ENCODE measurements around the gene F10. TPM values are rescaled to one million over a fixed set of nuclear protein-coding genes. Genes with fewer than 3 reads are reported as not detected.

Gene F10
- total and polyA plus RNA-seq, 2 of the 13 experiments (the other 11 are each of a cell fraction or from before 2014, with no cell fraction given), result 58.4 to 237 TPM

DNA sequence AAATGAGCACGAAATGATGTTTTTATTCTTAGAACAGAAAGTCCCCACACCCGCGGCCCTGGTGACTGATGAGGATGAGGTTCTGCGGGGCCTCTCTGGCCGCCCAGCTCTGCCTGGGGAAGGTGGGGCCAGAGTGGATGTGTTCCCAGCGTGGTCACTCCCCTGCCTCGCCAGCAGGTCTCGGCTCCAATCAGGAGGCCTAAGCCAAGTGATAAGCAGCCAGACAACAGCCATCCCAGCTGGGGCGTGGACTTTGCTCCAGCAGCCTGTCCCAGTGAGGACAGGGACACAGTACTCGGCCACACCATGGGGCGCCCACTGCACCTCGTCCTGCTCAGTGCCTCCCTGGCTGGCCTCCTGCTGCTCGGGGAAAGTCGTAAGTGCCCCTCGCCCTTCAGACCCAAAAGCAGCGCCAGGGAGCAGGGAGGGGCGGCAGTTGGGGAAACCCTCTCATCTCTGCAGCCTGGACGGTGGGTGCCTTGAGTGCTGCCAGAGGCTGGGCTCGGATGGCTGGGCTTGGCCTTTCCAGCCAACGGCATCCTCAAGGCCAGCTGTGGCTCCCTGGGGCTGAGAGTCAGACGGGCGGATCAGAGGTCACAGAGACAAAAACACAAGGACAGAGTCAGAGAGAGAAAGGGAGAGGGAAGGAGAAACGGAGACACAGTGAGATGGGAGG lies at the start of gene F10 (continued):
- TF ChIP-seq JUN (CRISPR knock-in tag; IDR thresholded peaks at IDR 0.05), result no peak
- TF ChIP-seq AGO2 (optimal IDR thresholded peaks at IDR 0.05; ENCODE audit: low read depth, low read length), result peak; percentile 76
- peak; percentile 75; the same call in 1 of the 2 replicates for TF ChIP-seq MZF1 (CRISPR knock-in tag; IDR thresholded peaks at IDR 0.05; ENCODE audit: borderline replicate concordance)
- no peak for TF ChIP-seq ZNF737 (CRISPR knock-in tag; IDR thresholded peaks at IDR 0.05; ENCODE audit: borderline replicate concordance)
- TF ChIP-seq, protein P1, sequence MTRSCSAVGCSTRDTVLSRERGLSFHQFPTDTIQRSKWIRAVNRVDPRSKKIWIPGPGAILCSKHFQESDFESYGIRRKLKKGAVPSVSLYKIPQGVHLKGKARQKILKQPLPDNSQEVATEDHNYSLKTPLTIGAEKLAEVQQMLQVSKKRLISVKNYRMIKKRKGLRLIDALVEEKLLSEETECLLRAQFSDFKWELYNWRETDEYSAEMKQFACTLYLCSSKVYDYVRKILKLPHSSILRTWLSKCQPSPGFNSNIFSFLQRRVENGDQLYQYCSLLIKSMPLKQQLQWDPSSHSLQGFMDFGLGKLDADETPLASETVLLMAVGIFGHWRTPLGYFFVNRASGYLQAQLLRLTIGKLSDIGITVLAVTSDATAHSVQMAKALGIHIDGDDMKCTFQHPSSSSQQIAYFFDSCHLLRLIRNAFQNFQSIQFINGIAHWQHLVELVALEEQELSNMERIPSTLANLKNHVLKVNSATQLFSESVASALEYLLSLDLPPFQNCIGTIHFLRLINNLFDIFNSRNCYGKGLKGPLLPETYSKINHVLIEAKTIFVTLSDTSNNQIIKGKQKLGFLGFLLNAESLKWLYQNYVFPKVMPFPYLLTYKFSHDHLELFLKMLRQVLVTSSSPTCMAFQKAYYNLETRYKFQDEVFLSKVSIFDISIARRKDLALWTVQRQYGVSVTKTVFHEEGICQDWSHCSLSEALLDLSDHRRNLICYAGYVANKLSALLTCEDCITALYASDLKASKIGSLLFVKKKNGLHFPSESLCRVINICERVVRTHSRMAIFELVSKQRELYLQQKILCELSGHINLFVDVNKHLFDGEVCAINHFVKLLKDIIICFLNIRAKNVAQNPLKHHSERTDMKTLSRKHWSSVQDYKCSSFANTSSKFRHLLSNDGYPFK (CRISPR knock-in tag; IDR thresholded peaks at IDR 0.05; ENCODE audit: borderline replicate concordance), result peak; percentile 84; the same call in 1 of the 2 replicates
- TF ChIP-seq, protein P2, sequence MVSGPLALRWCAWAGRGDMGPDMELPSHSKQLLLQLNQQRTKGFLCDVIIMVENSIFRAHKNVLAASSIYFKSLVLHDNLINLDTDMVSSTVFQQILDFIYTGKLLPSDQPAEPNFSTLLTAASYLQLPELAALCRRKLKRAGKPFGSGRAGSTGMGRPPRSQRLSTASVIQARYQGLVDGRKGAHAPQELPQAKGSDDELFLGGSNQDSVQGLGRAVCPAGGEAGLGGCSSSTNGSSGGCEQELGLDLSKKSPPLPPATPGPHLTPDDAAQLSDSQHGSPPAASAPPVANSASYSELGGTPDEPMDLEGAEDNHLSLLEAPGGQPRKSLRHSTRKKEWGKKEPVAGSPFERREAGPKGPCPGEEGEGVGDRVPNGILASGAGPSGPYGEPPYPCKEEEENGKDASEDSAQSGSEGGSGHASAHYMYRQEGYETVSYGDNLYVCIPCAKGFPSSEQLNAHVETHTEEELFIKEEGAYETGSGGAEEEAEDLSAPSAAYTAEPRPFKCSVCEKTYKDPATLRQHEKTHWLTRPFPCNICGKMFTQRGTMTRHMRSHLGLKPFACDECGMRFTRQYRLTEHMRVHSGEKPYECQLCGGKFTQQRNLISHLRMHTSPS (CRISPR knock-in tag; IDR thresholded peaks at IDR 0.05; ENCODE audit: low read depth), result peak; percentile 47
- TF ChIP-seq MIER2 (CRISPR knock-in tag; IDR thresholded peaks at IDR 0.05), result no peak
- peak; percentile 91; the same call in 1 of the 2 replicates for TF ChIP-seq HOXA5 (CRISPR knock-in tag; IDR thresholded peaks at IDR 0.05)
- TF ChIP-seq ZNF451 (CRISPR knock-in tag; IDR thresholded peaks at IDR 0.05), result no peak
- 0 out of 2 replicates have a peak, but pooled peaks have one; percentile 33 for TF ChIP-seq ZNF296 (CRISPR knock-in tag; conservative IDR thresholded peaks at IDR 0.05)
- TF ChIP-seq, protein P3, sequence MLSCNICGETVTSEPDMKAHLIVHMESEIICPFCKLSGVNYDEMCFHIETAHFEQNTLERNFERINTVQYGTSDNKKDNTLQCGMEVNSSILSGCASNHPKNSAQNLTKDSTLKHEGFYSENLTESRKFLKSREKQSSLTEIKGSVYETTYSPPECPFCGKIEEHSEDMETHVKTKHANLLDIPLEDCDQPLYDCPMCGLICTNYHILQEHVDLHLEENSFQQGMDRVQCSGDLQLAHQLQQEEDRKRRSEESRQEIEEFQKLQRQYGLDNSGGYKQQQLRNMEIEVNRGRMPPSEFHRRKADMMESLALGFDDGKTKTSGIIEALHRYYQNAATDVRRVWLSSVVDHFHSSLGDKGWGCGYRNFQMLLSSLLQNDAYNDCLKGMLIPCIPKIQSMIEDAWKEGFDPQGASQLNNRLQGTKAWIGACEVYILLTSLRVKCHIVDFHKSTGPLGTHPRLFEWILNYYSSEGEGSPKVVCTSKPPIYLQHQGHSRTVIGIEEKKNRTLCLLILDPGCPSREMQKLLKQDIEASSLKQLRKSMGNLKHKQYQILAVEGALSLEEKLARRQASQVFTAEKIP (CRISPR knock-in tag; IDR thresholded peaks at IDR 0.05; ENCODE audit: borderline replicate concordance), result no peak
- TF ChIP-seq U2AF2 (IDR thresholded peaks at IDR 0.05; ENCODE audit: low read depth, low read length), result no peak
- TF ChIP-seq, protein P4, sequence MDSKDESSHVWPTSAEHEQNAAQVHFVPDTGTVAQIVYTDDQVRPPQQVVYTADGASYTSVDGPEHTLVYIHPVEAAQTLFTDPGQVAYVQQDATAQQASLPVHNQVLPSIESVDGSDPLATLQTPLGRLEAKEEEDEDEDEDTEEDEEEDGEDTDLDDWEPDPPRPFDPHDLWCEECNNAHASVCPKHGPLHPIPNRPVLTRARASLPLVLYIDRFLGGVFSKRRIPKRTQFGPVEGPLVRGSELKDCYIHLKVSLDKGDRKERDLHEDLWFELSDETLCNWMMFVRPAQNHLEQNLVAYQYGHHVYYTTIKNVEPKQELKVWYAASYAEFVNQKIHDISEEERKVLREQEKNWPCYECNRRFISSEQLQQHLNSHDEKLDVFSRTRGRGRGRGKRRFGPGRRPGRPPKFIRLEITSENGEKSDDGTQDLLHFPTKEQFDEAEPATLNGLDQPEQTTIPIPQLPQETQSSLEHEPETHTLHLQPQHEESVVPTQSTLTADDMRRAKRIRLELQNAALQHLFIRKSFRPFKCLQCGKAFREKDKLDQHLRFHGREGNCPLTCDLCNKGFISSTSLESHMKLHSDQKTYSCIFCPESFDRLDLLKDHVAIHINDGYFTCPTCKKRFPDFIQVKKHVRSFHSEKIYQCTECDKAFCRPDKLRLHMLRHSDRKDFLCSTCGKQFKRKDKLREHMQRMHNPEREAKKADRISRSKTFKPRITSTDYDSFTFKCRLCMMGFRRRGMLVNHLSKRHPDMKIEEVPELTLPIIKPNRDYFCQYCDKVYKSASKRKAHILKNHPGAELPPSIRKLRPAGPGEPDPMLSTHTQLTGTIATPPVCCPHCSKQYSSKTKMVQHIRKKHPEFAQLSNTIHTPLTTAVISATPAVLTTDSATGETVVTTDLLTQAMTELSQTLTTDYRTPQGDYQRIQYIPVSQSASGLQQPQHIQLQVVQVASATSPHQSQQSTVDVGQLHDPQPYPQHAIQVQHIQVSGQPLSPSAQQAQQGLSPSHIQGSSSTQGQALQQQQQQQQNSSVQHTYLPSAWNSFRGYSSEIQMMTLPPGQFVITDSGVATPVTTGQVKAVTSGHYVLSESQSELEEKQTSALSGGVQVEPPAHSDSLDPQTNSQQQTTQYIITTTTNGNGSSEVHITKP (CRISPR knock-in tag; IDR thresholded peaks at IDR 0.05; ENCODE audit: low read depth), result peak; percentile 73
- TF ChIP-seq TCF7 (IDR thresholded peaks at IDR 0.05; ENCODE audit: low read depth), result no peak
- TF ChIP-seq GATAD2A (CRISPR knock-in tag; IDR thresholded peaks at IDR 0.05), result peak; percentile 79
- peak; percentile 21; the same call in 1 of the 2 replicates for TF ChIP-seq ZBTB21 (CRISPR knock-in tag; IDR thresholded peaks at IDR 0.05)
- peak; percentile 83 for TF ChIP-seq ZNF777 (CRISPR knock-in tag; IDR thresholded peaks at IDR 0.05)
- TF ChIP-seq ZMYM2 (CRISPR knock-in tag; IDR thresholded peaks at IDR 0.05), result peak; percentile 21; the same call in 1 of the 2 replicates
- no peak for TF ChIP-seq ZNF775 (CRISPR knock-in tag; IDR thresholded peaks at IDR 0.05; ENCODE audit: borderline replicate concordance)
